Measurements from ENCODE around the gene FTSJ3.
"Not testable (repeated sequence)": the region's sequence is repeated elsewhere in the genome, so short reads cannot be mapped to it uniquely, and the experiment has no call there.

The FTSJ3 gene

GRCh38 chr17:63827801-63828221 is 348 bp upstream of the FTSJ3 start:
- no peak for DNase-seq (ENCODE audit: low read depth)

GRCh38 chr17:63826468-63827001 is 928 bp downstream of the FTSJ3 start:
- no peak for DNase-seq (ENCODE audit: low read depth)

GRCh38 chr17:63824362-63824761 is 3.1 kb downstream of the FTSJ3 start:
- DNase-seq (ENCODE audit: low read depth): no peak

GRCh38 chr17:63823659-63824331 is 3.7 kb downstream of the FTSJ3 start:
- DNase-seq (ENCODE audit: low read depth): no peak

- no peak for DNase-seq (ENCODE audit: low read depth)
Measured at GRCh38 chr17:63822537-63822936, 4.9 kb downstream of the FTSJ3 start.

- no peak for DNase-seq (ENCODE audit: low read depth)
Measured at GRCh38 chr17:63821804-63822203, 5.7 kb downstream of the FTSJ3 start.

GRCh38 chr17:63820963-63821561 is 6.4 kb downstream of the FTSJ3 start:
- no peak for DNase-seq (ENCODE audit: low read depth)

- DNase-seq (ENCODE audit: low read depth): no peak
Measured at GRCh38 chr17:63819585-63820537, 7.6 kb downstream of the FTSJ3 start.

GRCh38 chr17:63819131-63819530 is 8.3 kb downstream of the FTSJ3 start:
- DNase-seq (ENCODE audit: low read depth): no peak

GRCh38 chr17:63817736-63818385 is 9.6 kb downstream of the FTSJ3 start:
- no peak for DNase-seq (ENCODE audit: low read depth)

GRCh38 chr17:63816669-63817068 is 10.8 kb downstream of the FTSJ3 start:
- DNase-seq (ENCODE audit: low read depth): no peak

- DNase-seq (ENCODE audit: low read depth): no peak
Measured at GRCh38 chr17:63816123-63816522, 11.3 kb downstream of the FTSJ3 start.

- no peak for DNase-seq (ENCODE audit: low read depth)
Measured at GRCh38 chr17:63809970-63810369, 17.5 kb downstream of the FTSJ3 start.

GRCh38 chr17:63805591-63805990 is 21.9 kb downstream of the FTSJ3 start:
- no peak for DNase-seq (ENCODE audit: low read depth)

- no peak for DNase-seq (ENCODE audit: low read depth)
Measured at GRCh38 chr17:63804328-63804727, 23.1 kb downstream of the FTSJ3 start.

GRCh38 chr17:63800783-63801182 is 26.7 kb downstream of the FTSJ3 start:
- DNase-seq (ENCODE audit: low read depth): no peak

- DNase-seq (ENCODE audit: low read depth): no peak
Measured at GRCh38 chr17:63798572-63799106, 28.8 kb downstream of the FTSJ3 start.

- DNase-seq (ENCODE audit: low read depth): not testable (repeated sequence)
Measured at GRCh38 chr17:63796375-63796774, 31.1 kb downstream of the FTSJ3 start.

- no peak for DNase-seq (ENCODE audit: low read depth)
Measured at GRCh38 chr17:63792055-63792729, 35.3 kb downstream of the FTSJ3 start.

- no peak for DNase-seq (ENCODE audit: low read depth)
Measured at GRCh38 chr17:63790057-63790456, 37.4 kb downstream of the FTSJ3 start.

Measured in stimulated activated CD8-positive, alpha-beta memory T cell treated with anti-CD3 and anti-CD28 coated beads, Interleukin-12 subunit alpha, Interleukin-12 subunit beta, amount 100 ng/mL, for 4 hours (primary cell).